Keratinocyte (primary cell): ENCODE results near the gene FAM184B. TPM values are rescaled to one million over a fixed set of nuclear protein-coding genes. Genes with fewer than 3 reads are reported as not detected.

ENCODE experiments used
- DNase-seq: peaks from one replicate; pipeline ENCODE4 v3.0.0-alpha.2; 2011; ENCODE audit warnings: low read depth, missing footprints, low spot score
- FAIRE-seq: peaks from 2 replicates; lab custom pipeline; 2011; peaks lifted over from hg19 to GRCh38; lab: Jason Lieb, UNC
- H2AFZ ChIP-seq: 2 replicates; pipeline ENCODE4 v1.6.0; 2012; ENCODE audit warnings: low read length, control low read depth, inconsistent platforms; ENCODE audit not compliant: control insufficient read depth
- H3K27ac ChIP-seq: 2 replicates; pipeline ENCODE4 v1.5.1; 2011; ENCODE audit warnings: low read length; ENCODE audit not compliant: control insufficient read depth, insufficient read depth
- H3K27me3 ChIP-seq: 3 replicates; pipeline ENCODE4 v1.6.0; 2011; ENCODE audit warnings: low read length; ENCODE audit not compliant: control insufficient read depth, insufficient read depth; ENCODE audit errors: extremely low read depth
- H3K36me3 ChIP-seq, 2 experiments: 2 replicates in 1 of 2; 3 replicates in 1 of 2; pipeline ENCODE4 v1.5.1; 2011; ENCODE audit warnings: low read length in 2 of 2, mild to moderate bottlenecking in 1 of 2; ENCODE audit not compliant: control insufficient read depth in 2 of 2, insufficient read depth in 2 of 2; ENCODE audit errors: extremely low read depth in 1 of 2
- H3K4me1 ChIP-seq: 3 replicates; pipeline ENCODE4 v1.5.1; 2011; ENCODE audit warnings: low read length; ENCODE audit not compliant: control insufficient read depth, insufficient read depth; ENCODE audit errors: extremely low read depth
- H3K4me2 ChIP-seq: 3 replicates; pipeline ENCODE4 v1.6.0; 2011; ENCODE audit warnings: low read depth, low read length; ENCODE audit not compliant: control insufficient read depth, insufficient read depth; ENCODE audit errors: extremely low read depth
- H3K4me3 ChIP-seq, 3 experiments: fragments of 200-600 bp in 1 of 3; sonication (generic) in 1 of 3; 2 replicates in 2 of 3; 3 replicates in 1 of 3; pipeline ENCODE4 v1.5.1; 2011 to 2016; ENCODE audit warnings: low read length in 3 of 3, mild to moderate bottlenecking in 3 of 3, control low read depth in 2 of 3, inconsistent platforms in 1 of 3, low read depth in 1 of 3, mixed read lengths in 1 of 3, mixed run types in 1 of 3, moderate library complexity in 1 of 3; ENCODE audit not compliant: control insufficient read depth in 2 of 3, insufficient read depth in 2 of 3; ENCODE audit errors: extremely low read depth in 1 of 3
- H3K79me2 ChIP-seq: 2 replicates; pipeline ENCODE4 v1.6.0; 2012; ENCODE audit warnings: low read length; ENCODE audit not compliant: control insufficient read depth, insufficient read depth
- H3K9ac ChIP-seq: 3 replicates; pipeline ENCODE4 v1.6.0; 2011; ENCODE audit warnings: low read length; ENCODE audit not compliant: control insufficient read depth, insufficient read depth; ENCODE audit errors: extremely low read depth
- H3K9me1 ChIP-seq: 3 replicates; pipeline ENCODE4 v1.6.0; 2011; ENCODE audit warnings: low read length; ENCODE audit not compliant: control insufficient read depth, insufficient read depth; ENCODE audit errors: extremely low read depth
- H3K9me3 ChIP-seq: 2 replicates; pipeline ENCODE4 v1.5.1; 2012; ENCODE audit warnings: low read depth, low read length; ENCODE audit not compliant: control insufficient read depth
- H4K20me1 ChIP-seq: 3 replicates; pipeline ENCODE4 v1.6.0; 2011; ENCODE audit warnings: low read length; ENCODE audit not compliant: control insufficient read depth, insufficient read depth; ENCODE audit errors: extremely low read depth
- CTCF ChIP-seq, 3 experiments: IDR thresholded peaks in 1 of 3; conservative IDR thresholded peaks in 1 of 3; optimal IDR thresholded peaks in 1 of 3; 2 replicates in 2 of 3; 3 replicates in 1 of 3; pipeline versions ENCODE3 to v1.5.1; 2011; ENCODE audit warnings: low read length in 3 of 3, mild to moderate bottlenecking in 3 of 3, moderate library complexity in 2 of 3, control low read depth in 1 of 3, inconsistent platforms in 1 of 3; ENCODE audit not compliant: insufficient read depth in 2 of 3; ENCODE audit errors: extremely low read depth in 1 of 3
- EZH2 ChIP-seq: IDR thresholded peaks from one replicate; pipeline ENCODE4 v1.6.1; 2012; ENCODE audit warnings: inconsistent platforms, mild to moderate bottlenecking, low read length, moderate library complexity
- dilution Hi-C: fragments of 300-500 bp; cut with MboI; formaldehyde crosslinking; loops from one replicate; pipeline ENCODE4 v1.7.0; 2020; ENCODE audit warnings: low sequenced_read_pairs; ENCODE audit not compliant: extremely low pct_ligation_motif_present
- polyA plus RNA-seq, 5 experiments: library from polyadenylated mRNA; depleted of rRNA in 3 of 5; stranded (reverse) in 3 of 5; stranded (forward) in 1 of 5; unstranded in 1 of 5; fragments of >200 nt; gene quantifications; 1 replicate in 1 of 5; 2 replicates in 3 of 5; 3 replicates in 1 of 5; pipeline versions ENCODE4 v1.2.1 to v1.2.3, GENCODE V29; 2011 to 2012; ENCODE audit warnings: missing spikeins in 2 of 5, low read depth in 1 of 5, low replicate concordance in 1 of 5

FAM184B gene
- polyA plus RNA-seq, 1 donor (not counting 4 experiments of a cell fraction or from before 2014, with no cell fraction given) = 0.01 TPM

DNA sequence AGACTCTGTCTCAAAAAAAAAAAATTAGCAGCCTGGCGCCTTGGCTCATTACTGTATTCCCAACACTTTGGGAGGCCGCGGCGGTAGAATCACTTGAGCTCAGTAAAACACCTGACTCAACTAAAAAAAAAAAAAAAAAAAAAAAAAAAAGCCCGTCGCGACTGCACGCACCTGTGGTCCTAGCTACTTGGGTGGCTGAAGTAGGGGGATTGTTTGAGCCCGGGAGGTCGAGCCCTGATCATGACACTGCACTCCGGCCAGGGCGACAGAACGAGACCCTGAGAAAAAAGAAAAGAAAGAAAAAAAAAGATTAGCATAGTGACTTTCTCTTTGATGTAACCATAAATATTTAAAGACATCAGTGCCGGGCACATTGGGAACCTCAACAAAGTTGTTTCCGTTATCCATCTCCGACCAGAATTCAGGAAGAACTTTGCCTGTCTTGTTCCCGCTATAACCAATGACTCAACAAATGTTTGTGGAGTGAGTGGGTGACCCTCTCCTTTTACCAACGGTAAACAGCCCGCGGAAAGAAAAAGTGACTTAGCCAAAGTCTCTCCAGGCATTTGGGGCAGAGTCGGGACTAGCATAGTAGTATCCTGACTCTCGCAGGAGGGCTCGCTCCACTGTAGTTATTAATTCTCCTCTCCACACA lies 167.5 kb downstream of the FAM184B start:
- Histone ChIP-seq H3K4me2 (peak overlapping the region; percentile 94), H3K9ac (peak overlapping the region; percentile 99), H3K4me3 (peak overlapping the region; percentile 95 to 100 (median 99)), H3K36me3 (peaks cover 4 to 13% of the 10 kb centered on the region in 2 experiments), H2AFZ (peak overlapping the region; percentile 92), H3K27me3 (no peaks in the 10 kb centered on the region), H3K27ac (peak overlapping the region; percentile 98), H3K79me2 (peaks cover 45% of the 10 kb centered on the region), H3K9me3 (no peaks in the 10 kb centered on the region), H3K4me1 (peaks cover 18% of the 10 kb centered on the region), H4K20me1 (peaks cover 12% of the 10 kb centered on the region), H3K9me1 (no peaks in the 10 kb centered on the region)
- no peak for FAIRE-seq
- DNase-seq = no peak
- dilution Hi-C loops = no loop called here
- TF ChIP-seq CTCF (optimal IDR thresholded peaks at IDR 0.05 in 1 of 3, IDR thresholded peaks at IDR 0.05 in 1 of 3, conservative IDR thresholded peaks at IDR 0.05 in 1 of 3; ENCODE audit: extremely low read depth in 1 of 3, insufficient read depth in 2 of 3, low read length in 3 of 3) (no peak), EZH2 (no peak)

- Histone ChIP-seq H3K79me2 (no peaks in the 10 kb centered on the region), H3K4me3 (no peak overlapping the region), H3K4me1 (no peaks in the 10 kb centered on the region), H2AFZ (no peak overlapping the region), H3K9me1 (no peaks in the 10 kb centered on the region), H3K4me2 (no peak overlapping the region), H3K27ac (no peak overlapping the region), H3K36me3 (peaks cover 9 to 19% of the 10 kb centered on the region in 2 experiments), H3K27me3 (no peaks in the 10 kb centered on the region), H3K9me3 (no peaks in the 10 kb centered on the region), H4K20me1 (no peaks in the 10 kb centered on the region), H3K9ac (no peak overlapping the region)
- dilution Hi-C loops = no loop called here
- FAIRE-seq = no peak
- no peak for TF ChIP-seq CTCF (optimal IDR thresholded peaks at IDR 0.05 in 1 of 3, IDR thresholded peaks at IDR 0.05 in 1 of 3, conservative IDR thresholded peaks at IDR 0.05 in 1 of 3; ENCODE audit: extremely low read depth in 1 of 3, insufficient read depth in 2 of 3, low read length in 3 of 3)
- TF ChIP-seq EZH2 = no peak
- DNase-seq = no peak
Measured at GRCh38 chr4:17605236-17605635, 176.2 kb downstream of the FAM184B start.
